HT-29 (cell line): ENCODE data around the gene QSOX1. TPM values are rescaled to one million over a fixed set of nuclear protein-coding genes. Genes with fewer than 3 reads are reported as not detected.

Source experiments
- DNase-seq: peaks from one replicate; pipeline ENCODE4 v3.0.0-alpha.2; 2015; ENCODE audit warnings: low spot score
- total RNA-seq: library from RNA; depleted of rRNA; stranded (reverse); fragments of >200 nt; shearing (Covaris generic); gene quantifications from 2 replicates; pipeline ENCODE4 v1.2.3, GENCODE V29; 2014

The QSOX1 gene
- total RNA-seq, 1 experiment from 2014 or later = 95.9 TPM

DNA sequence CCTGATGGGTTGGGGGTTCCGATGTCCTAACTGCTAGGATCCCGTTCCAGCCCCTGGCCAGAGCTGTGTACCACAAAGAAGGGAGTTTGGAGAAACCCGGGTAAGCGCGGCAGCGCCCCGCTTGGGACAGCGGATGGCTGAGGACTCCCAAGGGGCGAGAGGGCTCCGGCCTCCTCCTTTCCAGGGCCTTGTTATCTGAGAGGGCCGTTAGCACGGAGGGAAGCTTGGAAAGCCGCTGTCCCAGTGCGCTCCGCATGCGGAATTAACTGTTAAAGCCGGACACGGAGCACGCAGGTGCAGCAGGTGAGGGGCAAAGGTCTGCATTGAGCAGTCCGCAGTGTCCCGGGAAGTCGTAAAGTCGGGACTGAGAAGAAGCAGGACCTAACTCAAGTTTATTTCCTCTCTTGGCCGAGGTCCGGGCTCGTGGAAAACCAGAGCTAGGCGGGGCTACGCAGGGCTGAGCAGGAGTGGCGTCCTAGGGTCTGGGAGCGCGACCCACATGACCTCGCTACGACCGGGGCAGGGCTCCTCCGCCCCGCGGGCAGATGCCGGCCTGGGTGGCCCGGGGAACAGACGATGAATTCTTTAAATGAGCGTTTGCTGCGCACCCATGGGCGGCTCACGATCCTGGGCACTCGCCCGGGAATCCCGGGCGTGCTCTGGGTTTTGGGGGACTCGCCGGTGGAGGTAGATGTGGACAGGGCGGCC is 79.9 kb downstream of the QSOX1 start:
- no peak for DNase-seq

DNA sequence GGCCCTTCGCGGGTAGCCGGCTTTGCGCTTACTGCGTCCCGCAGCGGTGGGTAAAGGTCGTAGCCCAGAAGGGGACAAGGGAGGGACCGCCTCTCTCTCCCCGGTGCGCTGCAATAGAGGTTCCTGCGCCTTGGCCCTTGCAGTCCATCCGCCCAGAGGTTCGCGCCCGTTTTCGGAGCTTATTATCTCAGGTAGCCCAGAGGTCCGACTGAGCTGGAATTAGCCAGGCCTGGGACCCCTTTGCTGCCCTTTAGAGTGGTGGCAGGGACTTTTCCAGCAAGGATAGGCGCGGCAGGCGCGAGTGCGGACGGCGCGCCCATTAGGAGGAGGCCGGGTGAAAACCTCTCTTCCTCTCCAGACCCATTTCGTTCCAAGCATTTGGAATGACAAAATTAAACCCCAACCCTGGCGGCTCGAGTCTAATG is 80.4 kb downstream of the QSOX1 start:
- no peak for DNase-seq

DNA sequence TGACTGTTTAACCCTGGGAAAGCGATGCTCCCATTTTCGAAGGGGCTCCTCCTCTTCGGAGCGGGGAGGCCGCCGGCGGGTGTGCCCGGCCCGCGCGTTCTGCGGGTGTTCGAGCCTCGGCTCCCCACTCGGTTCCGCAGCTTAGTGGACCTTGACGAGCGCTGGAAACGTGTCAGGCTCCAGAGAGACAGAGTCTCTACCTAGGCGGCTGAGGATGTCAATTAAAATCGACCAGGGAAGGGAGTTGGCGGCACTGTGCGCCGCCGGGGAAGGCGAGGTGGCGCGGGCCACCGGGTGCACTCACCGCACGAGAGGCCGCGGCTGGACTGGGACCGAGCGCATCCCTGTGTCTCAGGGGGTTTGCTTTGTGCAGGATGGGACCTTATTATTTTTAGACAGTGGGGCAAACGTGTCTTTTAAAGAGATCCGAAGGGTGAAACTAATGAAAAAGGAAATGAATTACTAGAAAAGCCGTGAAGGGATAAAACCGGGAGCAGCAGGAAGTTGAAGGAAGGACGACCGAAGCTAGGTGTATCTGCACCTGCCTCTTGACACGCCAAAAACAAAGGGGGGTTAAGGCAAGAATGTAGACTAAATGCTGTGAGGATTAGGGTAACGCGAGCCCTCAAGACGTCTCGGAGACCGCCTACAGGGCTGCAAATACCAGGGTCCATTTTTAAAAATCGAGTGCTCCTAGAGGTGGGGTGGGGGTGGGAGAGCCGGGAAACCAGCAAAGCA is 81.0 kb downstream of the QSOX1 start:
- DNase-seq = no peak

DNA sequence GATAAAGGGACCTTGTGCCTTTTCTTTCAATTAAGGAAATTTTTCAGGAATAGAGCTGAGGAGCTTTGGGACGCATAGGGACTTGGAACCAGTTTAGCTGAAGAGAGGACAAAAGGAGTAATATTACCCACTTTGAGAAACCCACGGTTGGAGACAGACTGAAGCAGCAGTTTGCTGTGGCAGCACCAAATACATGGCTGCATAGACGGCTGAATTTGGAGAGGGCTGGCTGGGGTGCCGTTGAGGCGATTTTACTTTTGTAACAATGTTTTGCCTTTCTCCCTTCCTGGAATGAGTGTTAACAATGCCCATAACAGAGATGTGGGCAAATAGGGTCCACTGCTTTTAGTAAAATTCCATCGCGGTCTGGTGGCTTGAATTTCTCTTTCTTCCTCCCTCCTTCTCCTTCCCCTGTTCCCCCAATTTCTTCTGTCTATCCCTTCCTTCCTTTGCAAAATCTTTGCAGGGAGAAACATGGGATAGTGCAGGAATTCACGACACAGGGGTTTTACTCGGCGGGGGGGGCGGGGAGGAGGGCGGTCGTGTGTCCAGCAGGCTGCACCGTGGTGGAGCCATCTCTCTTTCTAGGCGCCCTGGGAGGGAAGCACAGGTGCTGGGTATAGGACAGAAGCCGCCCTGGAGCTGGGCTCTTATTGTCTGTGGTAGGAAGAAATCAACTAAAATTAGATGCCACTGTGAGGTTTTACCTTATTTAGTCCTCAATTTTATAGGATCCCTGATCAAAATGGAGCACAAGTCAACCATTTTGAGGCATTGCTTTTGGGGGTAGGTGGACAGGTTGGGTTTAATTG is 82.2 kb downstream of the QSOX1 start:
- DNase-seq = no peak

DNA sequence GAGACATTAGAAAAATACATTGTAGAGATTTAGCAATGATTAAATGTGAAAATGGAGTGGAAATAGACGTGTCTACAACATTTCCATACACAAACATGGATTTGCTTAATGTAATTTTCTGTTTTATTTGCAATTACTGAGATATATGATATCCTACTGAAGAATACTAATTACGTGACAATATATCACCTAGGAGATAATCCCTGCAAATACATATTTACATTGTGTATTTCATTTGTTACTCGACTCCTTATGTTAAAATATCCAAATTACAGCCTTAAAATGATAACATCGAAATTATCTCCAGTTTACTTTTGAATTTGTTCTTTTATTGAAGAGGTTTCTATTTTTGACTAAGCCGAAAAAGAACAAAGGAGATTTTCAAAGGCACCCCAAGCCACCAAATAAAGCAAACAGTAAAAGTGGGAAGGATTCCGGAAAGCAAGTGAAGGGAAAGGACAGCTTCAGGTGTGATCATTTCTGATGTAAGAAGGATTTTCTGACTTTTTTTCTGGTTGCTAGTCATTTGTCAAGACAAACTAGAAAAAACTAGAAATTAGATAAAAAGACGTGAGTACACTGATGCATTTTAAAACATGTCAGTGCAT is 83.3 kb downstream of the QSOX1 start:
- DNase-seq = no peak

DNA sequence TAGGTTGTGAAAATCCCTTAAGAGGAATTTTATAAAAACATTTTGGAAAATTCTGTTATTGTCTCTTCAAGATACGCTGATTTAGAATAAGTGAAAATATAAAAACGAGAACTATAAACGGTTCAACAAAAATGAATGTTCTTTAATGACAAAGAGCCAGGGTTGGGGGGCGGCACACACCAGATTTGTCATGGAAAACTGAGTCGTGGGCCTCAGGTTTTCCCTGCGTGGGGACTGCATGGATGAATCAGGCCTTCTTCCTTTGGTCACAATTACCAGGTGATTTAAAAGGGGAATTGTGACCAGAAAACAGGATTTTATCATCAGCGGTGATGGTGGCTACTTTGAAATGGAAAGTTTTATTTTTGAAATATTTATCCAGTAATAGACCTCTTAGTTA is 84.0 kb downstream of the QSOX1 start:
- no peak for DNase-seq

DNA sequence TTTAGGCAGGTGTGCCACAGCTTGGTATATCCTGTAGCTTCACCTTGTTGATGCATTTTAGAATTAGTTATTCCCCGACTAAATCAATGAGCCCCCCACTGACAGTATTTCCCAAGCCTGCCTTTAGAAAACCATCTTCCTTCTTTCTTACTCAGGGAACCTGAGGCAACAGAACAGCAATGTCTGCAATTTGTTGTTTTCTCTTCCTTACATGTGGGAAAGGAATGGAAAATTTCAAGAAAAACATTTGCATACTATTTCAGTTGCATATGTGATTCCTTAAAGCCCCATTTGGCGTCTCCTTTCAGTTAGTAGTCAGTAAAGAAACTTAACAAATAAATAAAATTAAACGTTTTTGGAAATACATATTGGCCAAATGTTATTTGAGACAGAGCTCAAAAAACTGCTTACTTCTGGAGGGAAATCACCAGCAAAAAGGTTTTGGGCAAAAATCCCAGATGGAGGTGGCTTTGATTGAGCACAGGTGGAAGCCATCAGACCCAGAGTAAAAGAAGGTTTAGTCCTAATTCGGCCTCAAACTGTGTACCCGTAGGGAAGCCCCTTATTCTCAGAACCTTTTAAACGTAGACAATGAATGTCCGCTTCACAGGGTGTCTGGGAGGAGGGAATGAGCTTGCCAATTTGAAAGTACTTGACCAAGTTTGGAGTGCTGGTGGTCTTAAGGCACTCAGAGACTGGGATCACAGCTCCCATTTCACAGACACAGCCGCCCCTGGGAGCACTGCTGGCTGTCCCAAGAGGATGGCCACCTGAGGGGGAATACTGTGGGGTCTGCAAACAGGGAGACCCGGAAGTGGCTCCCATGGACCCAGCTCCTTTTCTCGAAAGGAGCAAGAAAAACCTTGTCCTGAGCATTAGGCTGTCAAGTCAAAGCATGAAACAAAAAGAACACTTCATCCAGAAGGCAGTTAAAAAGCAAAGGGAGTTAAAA is 84.8 kb downstream of the QSOX1 start:
- DNase-seq = no peak

DNA sequence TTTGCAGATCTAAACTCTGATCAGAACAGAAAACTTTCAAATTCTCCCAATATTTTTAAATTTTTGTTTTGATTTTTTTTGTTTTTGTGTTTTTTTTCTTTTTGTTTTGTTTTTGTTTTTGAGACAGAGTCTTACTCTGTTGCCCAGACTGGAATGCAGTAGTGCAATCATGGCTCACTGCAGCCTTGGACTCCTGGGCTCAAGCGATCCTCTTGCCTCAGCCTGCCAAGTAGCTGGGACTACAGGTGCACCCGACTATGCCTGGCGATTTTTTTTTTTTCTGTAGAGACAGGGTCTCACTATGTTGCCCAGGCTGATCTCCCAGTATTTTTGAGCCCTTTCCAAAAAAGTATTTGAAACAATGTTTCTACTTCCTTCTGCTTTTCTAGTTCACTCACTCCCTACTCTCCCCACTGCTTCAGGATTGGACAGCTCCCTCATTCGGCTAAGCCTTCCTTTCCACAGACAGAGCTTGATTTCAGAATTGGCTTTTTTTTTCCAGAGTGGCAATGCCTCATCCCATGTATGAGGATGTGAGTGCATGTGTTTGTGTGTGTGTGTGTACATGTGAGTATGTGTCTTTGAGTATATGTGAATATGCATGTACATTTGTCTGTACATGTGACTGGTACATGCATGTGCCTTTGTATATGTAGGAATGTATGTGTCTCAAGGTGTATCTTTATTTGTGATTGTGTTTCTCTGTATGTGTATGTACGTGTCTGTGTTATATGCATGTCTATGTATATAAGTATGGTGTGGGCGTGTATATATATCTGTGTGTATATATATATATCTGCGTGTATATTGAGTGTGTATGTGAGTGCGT is 87.3 kb downstream of the QSOX1 start:
- DNase-seq = no peak

DNA sequence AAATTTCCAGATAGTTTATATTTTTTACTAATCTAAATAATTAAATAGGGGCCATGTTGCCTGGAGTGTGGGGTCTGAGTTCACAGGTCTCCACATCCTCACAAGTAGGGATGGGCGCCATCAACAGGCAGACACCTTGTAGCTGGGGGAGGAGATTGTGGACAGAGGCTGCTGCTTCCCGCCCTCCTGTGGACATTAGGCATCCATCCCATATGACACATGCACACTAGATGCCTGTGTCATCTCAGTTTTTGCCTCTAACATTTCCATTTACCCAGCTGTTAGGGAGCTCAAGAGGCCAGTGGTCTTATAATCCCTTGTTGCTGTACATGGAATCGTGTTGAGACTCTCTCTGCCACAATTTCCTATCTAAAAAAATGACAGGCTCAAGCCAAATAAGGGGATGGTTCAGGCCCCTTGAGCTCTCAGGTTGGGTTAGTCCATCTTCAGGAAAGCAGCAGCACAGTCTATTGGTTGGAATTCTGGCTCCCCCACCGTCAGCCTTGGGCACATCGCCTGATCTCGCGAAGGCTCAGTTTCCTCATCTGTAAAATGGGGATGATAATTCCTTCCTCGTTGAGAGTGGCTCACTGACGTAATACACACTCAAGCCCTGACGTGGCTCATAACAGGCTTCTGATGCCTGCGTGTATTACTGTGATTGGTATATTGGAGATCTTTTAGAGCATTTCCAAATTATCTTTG is 89.0 kb downstream of the QSOX1 start:
- no peak for DNase-seq

DNA sequence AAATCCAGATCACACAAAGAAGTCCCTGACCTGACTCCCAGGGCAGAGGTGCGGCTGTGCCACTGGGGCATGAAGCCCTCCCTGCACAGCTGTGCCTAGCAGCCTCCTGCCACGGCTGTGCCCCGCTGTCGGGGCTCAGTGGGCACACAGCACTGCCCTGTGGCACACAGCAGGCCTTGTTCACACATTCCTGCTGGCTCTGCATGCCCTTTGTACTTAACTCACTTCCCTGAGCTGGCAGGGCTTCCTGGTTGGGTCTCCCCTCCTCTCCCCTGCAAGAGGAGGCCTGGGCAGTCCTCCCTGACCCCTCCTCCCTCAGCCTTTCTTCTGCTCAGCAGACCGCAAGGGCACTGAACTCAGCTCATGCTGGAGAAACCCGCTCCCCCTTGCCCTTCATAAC is 90.2 kb downstream of the QSOX1 start:
- DNase-seq = peak; percentile 28

DNA sequence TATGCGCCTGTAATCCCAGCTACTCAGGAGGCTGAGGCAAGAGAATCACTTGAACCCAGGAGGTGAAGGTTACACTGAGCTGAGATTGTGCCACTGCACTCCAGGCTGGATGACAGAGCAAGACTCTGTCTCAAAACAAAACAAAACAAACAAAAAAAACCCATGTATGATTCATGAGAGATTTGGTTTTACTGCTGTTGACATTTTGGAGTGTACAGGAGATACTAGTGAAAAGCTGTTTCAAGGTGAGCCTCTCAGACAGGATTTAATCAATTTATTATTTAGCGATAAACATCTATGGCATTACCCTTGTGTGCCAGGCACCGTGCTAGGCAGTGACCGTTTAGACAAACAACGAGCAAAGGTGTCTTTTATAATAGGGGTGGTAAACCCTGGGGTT is 91.9 kb downstream of the QSOX1 start:
- DNase-seq = no peak

DNA sequence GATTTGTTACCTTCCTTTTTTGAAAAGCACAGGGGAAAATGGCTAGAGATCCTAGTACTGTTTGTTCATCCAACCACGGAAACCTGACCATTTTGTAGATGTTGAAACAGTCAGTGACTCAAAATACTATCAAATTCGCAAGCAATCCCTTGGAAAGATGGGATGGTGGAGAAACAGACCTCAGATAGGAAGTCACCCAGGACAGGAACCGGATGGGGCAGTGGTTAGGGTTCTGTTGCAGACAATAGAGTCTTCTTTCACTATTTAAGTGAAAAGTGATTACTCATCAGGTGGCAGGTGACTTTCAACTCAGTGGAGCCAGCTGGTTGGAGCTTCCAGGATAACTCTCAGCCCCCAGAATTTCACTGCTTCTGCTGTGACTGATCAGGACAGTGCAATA is 92.4 kb downstream of the QSOX1 start:
- no peak for DNase-seq

DNA sequence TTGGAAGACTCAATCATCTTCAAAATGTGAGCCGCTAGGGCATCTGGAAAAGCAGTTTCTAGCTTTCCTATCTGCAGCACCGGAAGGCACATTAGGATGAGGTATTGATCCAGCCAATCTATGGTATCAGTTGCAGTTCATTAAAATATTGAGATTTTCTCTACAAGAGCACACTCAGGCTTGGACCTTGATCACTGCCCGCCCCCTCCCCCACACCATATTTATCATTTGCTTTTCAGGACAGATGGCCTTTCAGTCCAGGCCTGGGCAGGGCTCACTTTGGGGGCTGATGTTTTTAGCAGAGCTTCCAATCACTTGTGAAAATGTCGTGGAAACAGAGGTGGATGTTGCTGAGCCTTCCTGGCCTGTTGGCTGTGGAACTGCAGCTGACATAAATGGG is 92.9 kb downstream of the QSOX1 start:
- DNase-seq = no peak

DNA sequence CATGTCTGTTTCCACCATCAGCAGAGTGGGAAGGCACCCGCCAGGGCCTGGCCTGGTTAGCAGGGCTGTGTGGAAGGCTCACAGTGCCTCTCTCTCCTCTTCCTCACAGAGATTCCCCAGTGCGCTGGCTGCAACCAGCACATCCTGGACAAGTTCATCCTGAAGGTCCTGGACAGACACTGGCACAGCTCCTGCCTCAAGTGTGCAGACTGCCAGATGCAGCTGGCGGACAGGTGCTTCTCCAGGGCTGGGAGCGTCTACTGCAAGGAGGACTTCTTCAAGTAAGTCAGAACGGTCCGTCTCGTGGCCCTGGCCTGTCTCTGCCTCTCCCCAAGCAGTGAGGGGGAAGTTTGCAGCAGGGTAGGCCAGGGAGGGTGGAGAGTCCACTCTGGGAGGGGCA is 93.5 kb downstream of the QSOX1 start:
- DNase-seq = no peak

DNA sequence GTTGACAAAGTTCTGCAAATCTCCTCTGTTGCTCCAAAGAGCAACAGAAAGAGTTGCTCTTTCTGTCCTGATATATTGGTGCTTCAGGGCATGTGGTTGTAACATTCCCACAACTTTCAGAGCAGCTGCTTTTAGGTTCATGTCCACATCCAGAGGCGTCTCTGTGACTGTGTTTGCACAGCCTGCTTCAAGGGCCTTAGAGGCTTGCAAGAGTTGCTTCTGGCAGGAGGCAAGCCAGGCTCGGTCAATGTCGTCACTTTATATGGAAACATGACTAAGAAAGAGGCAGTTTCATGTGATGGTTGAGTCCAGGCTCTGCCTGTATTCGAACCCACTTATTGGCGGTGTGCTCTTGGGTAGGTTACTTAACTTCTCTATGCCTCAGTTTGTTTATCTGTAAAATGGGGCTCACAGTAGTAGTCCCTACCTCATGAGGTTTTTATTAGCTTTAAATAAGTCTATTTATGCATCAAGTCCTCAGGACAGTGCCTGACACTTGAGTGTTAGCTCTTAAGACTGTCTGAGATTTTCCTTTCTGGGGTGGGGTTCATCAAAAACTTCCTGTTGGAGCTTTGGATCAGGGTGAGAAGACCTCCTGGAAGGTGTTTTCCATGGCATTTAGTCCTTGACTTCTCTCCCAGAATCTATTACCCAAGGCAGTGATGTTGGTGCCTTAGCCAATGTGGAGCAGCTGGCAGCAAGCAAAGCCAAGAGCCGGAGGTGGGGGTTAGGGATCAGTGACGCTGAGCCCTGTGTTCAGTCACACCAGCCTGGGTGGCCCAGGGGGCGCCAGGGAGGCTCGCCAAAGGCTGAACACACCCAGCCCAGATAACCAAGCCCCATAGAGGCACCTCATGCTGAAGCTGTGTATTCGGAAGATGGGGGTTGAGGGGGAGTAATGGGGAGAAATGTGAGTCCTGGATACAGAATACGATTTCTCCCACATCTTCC is 94.3 kb downstream of the QSOX1 start:
- DNase-seq = no peak

DNA sequence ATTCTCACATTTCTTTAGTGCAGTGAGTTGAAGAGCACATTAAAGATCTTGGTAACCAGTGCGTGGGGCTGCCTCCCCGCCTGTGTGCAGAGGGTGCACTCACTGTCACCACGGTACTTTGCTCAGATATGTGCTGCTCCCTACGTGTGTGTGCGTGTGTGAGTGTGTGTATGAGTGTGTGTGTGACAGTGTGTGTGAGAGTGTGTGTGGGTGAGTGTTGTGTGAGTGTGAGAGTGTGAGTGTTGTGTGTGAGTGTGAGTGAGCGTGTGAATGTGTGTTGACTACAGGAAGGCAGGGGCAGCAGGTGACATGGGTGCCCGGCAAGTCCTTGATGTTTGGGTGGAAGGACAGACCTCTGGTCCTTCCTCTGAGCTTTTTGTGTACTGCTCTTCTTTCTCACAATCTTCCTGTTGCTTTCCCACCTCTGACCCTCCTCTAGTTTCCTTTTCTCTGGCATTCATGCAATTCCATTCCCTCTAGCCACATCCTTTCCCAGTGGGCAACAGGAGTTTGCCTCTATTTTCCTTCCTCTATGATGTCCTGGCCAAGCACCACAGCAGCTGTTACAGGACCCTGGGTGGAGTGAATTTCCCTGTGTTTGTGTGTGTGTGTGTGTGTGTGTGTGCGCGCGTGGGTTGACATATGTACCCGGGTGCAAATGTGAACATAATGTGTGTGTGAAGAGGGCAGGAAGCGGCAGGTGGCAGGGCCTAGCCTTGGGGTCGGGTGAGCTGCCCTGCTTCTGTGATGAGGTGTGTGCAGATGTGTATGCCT is 95.2 kb downstream of the QSOX1 start:
- no peak for DNase-seq

DNA sequence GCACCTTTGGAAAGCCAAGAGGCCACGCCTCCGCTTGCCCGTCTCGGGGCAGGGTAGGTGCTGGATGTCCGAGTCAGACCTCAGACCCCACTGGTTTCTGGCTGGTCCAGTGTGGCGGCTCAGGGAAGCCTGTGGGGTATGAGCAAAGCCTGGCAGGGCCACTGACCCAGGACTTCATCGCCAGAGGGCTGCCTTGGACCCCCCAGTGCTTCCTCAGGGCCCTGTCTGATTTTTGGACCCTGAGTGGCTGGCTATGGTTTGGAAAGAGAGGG is 95.8 kb downstream of the QSOX1 start:
- no peak for DNase-seq
